Lung (tissue), 12 donors: ENCODE results near the gene ERCC2. TPM values are rescaled to one million over a fixed set of nuclear protein-coding genes. Genes with fewer than 3 reads are reported as not detected.
"Not testable (repeated sequence)": the region's sequence is repeated elsewhere in the genome, so short reads cannot be mapped to it uniquely, and the experiment has no call there.

Experiments
- ATAC-seq: fragments of 200-7000 bp; cut with Tn5 transposase; one replicate; pipeline ENCODE4 v1.9.1; 2020; ENCODE audit warnings: moderate number of reproducible peaks; ENCODE audit not compliant: insufficient read depth, low FRiP score
- DNase-seq, 3 donors: peaks; one replicate each; pipeline ENCODE4 v3.0.0-alpha.2; 2013 to 2017
- H3K27ac ChIP-seq, 2 donors: one replicate each; pipeline ENCODE4 v1.5.1; 2013; ENCODE audit warnings: mild to moderate bottlenecking in 2 of 2, moderate library complexity in 2 of 2, control low read depth in 1 of 2, inconsistent platforms in 1 of 2, low read depth in 1 of 2, low read length in 1 of 2
- H3K27me3 ChIP-seq, 3 donors: one replicate each; pipeline ENCODE4 v1.5.1; 2013; ENCODE audit warnings: low read length in 2 of 3; ENCODE audit not compliant: control insufficient read depth in 3 of 3, insufficient read depth in 3 of 3
- H3K36me3 ChIP-seq, 4 donors: one replicate each; pipeline ENCODE4 v1.5.1; 2013; ENCODE audit warnings: low read length in 4 of 4, mild to moderate bottlenecking in 1 of 4, moderate library complexity in 1 of 4; ENCODE audit not compliant: control insufficient read depth in 4 of 4, insufficient read depth in 4 of 4
- H3K4me1 ChIP-seq, 5 donors: one replicate each; pipeline ENCODE4 v1.5.1; 2013; ENCODE audit warnings: low read length in 5 of 5, mild to moderate bottlenecking in 2 of 5, moderate library complexity in 1 of 5; ENCODE audit not compliant: control insufficient read depth in 5 of 5, insufficient read depth in 5 of 5
- H3K4me3 ChIP-seq: one replicate; pipeline ENCODE4 v1.5.1; 2013; ENCODE audit warnings: mild to moderate bottlenecking, control low read depth, moderate library complexity
- H3K9ac ChIP-seq, 2 donors: one replicate each; pipeline ENCODE4 v1.5.1; 2013; ENCODE audit warnings: low read length in 2 of 2, control low read depth in 1 of 2; ENCODE audit not compliant: insufficient read depth in 1 of 2
- H3K9me3 ChIP-seq, 4 donors: one replicate each; pipeline ENCODE4 v1.5.1; 2013; ENCODE audit warnings: low read length in 3 of 4, mild to moderate bottlenecking in 1 of 4, moderate library complexity in 1 of 4; ENCODE audit not compliant: control insufficient read depth in 4 of 4, insufficient read depth in 3 of 4
- WGBS, 2 donors: extraction: QIAGEN DNeasy Blood & Tissue Kit; methylation state at CpG; one replicate each; pipeline ENCODE4 v1.1.7; 2013; 5-methylcytosine and 5-hydroxymethylcytosine counted together
- polyA plus RNA-seq, 2 donors: library from polyadenylated mRNA; stranded (reverse); fragments of 200-250 nt; gene quantifications; one replicate each; pipeline ENCODE4 v1.2.1, GENCODE V29; 2013
- total RNA-seq, 2 donors: library from RNA; depleted of rRNA in 1 of 2; stranded (reverse); fragments of >200 nt in 1 of 2; gene quantifications; one replicate each; pipeline ENCODE4 v1.2.1, GENCODE V29; 2014 to 2021
- TF ChIP-seq, protein P1 (sequence below): IDR thresholded peaks from 2 replicates; pipeline ENCODE4 v1.5.1; 2012; ENCODE audit warnings: mild to moderate bottlenecking; ENCODE audit errors: control extremely low read depth, extremely low read depth
- donor health status: control.
- donor health status: control.
- donor health status: Bipolar disorder and iron deficiency.
- donor health status: healthy.
- donor health status: DM: yes; HTN: yes; CAD: no.

Gene ERCC2
- total and polyA plus RNA-seq, 4 donors = 11.9 to 19.9 (median 16.3) TPM

DNA sequence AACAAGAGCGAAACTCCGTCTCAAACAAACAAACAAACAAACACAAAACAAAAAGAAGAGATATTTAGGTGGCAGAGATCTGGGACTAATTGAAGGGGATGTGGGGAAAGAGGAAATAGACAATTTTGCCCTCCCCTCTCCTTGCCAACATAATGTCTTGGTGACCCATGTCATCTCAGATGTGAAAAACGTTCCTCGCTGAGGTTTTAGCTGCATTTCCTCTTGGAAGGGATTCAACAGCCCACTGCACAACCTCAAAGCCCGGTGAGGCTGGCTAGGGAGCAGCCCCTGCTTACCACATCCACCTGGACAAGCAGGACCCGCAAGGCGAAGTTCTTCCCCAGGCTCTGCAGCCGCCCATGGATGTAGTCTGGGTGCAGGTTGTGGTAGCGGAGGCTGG, 48.4 kb upstream of the ERCC2 start:
- DNase-seq = no peak
- H3K9me3 ChIP-seq = peaks cover 0 to 2% (median 0%) of the 10 kb centered on the region in 4 donors
- H3K36me3 ChIP-seq = peaks cover 2 to 44% (median 16%) of the 10 kb centered on the region in 4 donors
- H3K27ac ChIP-seq = no peak overlapping the region
- no peak for ATAC-seq
- H3K4me1 ChIP-seq = peaks cover 0 to 6% (median 3%) of the 10 kb centered on the region in 5 donors
- H3K27me3 ChIP-seq = no peaks in the 10 kb centered on the region
- H3K9ac ChIP-seq = no peak overlapping the region
- TF ChIP-seq, protein P1, sequence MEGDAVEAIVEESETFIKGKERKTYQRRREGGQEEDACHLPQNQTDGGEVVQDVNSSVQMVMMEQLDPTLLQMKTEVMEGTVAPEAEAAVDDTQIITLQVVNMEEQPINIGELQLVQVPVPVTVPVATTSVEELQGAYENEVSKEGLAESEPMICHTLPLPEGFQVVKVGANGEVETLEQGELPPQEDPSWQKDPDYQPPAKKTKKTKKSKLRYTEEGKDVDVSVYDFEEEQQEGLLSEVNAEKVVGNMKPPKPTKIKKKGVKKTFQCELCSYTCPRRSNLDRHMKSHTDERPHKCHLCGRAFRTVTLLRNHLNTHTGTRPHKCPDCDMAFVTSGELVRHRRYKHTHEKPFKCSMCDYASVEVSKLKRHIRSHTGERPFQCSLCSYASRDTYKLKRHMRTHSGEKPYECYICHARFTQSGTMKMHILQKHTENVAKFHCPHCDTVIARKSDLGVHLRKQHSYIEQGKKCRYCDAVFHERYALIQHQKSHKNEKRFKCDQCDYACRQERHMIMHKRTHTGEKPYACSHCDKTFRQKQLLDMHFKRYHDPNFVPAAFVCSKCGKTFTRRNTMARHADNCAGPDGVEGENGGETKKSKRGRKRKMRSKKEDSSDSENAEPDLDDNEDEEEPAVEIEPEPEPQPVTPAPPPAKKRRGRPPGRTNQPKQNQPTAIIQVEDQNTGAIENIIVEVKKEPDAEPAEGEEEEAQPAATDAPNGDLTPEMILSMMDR = no peak
- 42 to 62% methylated on average over 9 of the region's 9 CpGs for WGBS, 2 donors
- no peak overlapping the region for H3K4me3 ChIP-seq

- WGBS, 2 donors = 72 to 94% methylated on average over 4 of the region's 4 CpGs
- no peak for DNase-seq
These were observed 46.8 kb upstream of the ERCC2 start for GRCh38 chr19:45417151-45417550.

DNA sequence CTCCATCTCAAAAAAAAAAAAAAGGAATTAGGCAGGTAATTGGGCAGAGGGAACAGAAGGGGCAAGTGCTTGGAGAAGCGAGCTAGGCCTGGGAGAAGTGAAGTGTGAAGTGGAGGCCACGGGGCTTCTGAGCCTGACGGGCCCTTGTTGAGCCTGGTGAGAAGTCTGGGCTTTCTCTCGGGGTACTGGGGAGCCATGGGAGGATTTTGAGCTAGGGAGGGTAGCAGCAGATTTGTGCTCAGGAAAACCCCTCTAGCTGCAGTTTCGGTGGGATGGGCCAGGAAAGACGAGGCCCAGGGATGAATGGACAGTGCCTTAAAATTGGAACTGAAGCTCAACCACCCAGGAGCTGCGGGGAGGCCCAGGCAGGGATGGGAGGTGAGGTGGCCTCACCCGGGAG, 44.1 kb upstream of the ERCC2 start:
- no peak overlapping the region for H3K27ac ChIP-seq
- H3K9ac ChIP-seq = no peak overlapping the region
- peaks cover 0 to 2% (median 0%) of the 10 kb centered on the region in 4 donors for H3K9me3 ChIP-seq
- H3K4me3 ChIP-seq = no peak overlapping the region
- TF ChIP-seq, protein P1 = no peak
- WGBS, 2 donors = 96 to 97% methylated on average over 8 of the region's 8 CpGs
- ATAC-seq = no peak
- DNase-seq = no peak
- H3K4me1 ChIP-seq = no peaks in the 10 kb centered on the region
- H3K27me3 ChIP-seq = no peaks in the 10 kb centered on the region
- H3K36me3 ChIP-seq = peaks cover 2 to 36% (median 10%) of the 10 kb centered on the region in 4 donors

More at GRCh38 chr19:45417151-45417550, 46.8 kb upstream of the ERCC2 start:
- TF ChIP-seq, protein P1 = no peak
- Histone ChIP-seq H3K4me3 (no peak overlapping the region), H3K36me3 (peaks cover 2 to 50% (median 18%) of the 10 kb centered on the region in 4 donors), H3K9me3 (peaks cover 0 to 2% (median 0%) of the 10 kb centered on the region in 4 donors), H3K4me1 (peaks cover 0 to 1% (median 0%) of the 10 kb centered on the region in 5 donors), H3K27me3 (no peaks in the 10 kb centered on the region), H3K27ac (no peak overlapping the region), H3K9ac (no peak overlapping the region)
- no peak for ATAC-seq

DNA sequence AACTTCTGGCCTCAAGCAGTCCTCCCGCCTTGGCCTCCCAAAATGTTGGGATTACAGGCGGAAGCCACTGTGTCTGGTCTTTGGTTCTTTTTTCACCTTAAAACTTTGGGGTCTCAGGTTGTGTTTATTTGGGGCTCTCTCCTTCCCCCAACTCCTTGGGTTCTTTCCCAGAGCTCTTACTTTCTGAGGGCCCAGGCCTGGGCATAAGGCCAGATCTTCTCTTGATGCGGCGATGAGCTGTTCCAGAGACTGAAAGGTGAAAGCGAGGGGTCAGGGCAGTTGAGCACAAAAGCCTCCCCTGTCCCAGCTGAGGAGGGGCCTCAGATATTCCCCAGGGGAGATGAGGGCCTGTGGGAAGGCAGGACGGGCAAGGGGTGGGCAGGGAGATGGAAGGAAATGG, 43.1 kb upstream of the ERCC2 start:
- no peak for ATAC-seq
- no peak for DNase-seq
- H3K9me3 ChIP-seq = peaks cover 0 to 2% (median 0%) of the 10 kb centered on the region in 4 donors
- 85 to 93% methylated on average over 6 of the region's 6 CpGs for WGBS, 2 donors
- peaks cover 0 to 29% (median 10%) of the 10 kb centered on the region in 4 donors for H3K36me3 ChIP-seq
- H3K27me3 ChIP-seq = no peaks in the 10 kb centered on the region
- H3K27ac ChIP-seq = no peak overlapping the region
- H3K4me1 ChIP-seq = no peaks in the 10 kb centered on the region
- TF ChIP-seq, protein P1 = no peak
- no peak overlapping the region for H3K4me3 ChIP-seq
- no peak overlapping the region for H3K9ac ChIP-seq

GRCh38 chr19:45410330-45410729, 40.0 kb upstream of the ERCC2 start:
- not testable (repeated sequence) for ATAC-seq, H3K27me3 ChIP-seq, H3K9me3 ChIP-seq, H3K4me3 ChIP-seq, DNase-seq, H3K9ac ChIP-seq, H3K27ac ChIP-seq
- Histone ChIP-seq H3K36me3 (peaks cover 0 to 16% (median 5%) of the 10 kb centered on the region in 4 donors), H3K4me1 (peaks cover 0 to 17% (median 4%) of the 10 kb centered on the region in 5 donors)
- 96% methylated on average over 4 of the region's 4 CpGs for WGBS, 2 donors
